GM10847 (cell line): Measurements from ENCODE around the gene SLC17A7.

Source experiments
- POLR2A ChIP-seq: IDR thresholded peaks from 2 replicates; pipeline ENCODE4 v1.6.1; 2011; ENCODE audit not compliant: insufficient read length; ENCODE audit errors: extremely low read depth

The SLC17A7 gene

DNA sequence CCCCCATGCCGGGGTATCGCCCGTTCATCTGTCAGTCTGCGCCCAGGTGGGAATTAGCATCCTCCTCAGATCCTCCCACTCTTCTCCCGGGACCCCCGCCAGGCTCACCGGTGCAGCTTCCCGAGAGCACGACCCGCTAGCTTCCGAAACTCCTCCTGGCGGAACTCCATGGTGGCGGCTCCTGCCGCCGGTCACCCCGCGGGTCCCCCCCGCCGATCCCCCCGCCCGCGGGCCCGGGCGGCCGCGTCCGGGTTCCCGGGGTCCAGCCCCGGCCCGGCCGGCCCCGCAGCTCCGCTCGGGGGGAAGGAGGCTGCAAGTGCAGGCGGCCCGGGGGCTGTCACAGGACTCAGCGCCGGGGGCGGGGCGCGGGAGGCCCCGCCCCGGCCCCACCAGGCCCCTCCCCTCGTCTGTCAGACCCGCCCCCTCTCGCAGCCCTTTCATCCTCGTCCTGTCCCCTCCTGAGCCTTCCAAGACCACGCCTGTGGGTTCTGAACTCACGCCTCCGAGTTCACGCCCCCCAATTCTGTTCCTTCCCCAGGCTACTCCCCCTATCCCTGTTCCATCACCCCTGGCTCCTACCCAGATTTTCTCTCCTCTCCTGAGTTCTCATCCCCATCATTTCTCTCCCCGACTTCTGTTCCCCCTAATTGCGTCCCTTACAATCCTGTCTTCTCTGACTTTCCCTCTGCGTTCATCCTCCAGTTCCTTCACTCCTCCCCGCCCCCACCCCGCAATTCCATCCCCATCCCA, at the start of gene SLC17A7:
Gene SLC17A7 (minus strand): TSS at position 318 of the 750 bp plus-strand sequence. CDS start 148 bp downstream, at position 170.
- no peak for TF ChIP-seq POLR2A

DNA sequence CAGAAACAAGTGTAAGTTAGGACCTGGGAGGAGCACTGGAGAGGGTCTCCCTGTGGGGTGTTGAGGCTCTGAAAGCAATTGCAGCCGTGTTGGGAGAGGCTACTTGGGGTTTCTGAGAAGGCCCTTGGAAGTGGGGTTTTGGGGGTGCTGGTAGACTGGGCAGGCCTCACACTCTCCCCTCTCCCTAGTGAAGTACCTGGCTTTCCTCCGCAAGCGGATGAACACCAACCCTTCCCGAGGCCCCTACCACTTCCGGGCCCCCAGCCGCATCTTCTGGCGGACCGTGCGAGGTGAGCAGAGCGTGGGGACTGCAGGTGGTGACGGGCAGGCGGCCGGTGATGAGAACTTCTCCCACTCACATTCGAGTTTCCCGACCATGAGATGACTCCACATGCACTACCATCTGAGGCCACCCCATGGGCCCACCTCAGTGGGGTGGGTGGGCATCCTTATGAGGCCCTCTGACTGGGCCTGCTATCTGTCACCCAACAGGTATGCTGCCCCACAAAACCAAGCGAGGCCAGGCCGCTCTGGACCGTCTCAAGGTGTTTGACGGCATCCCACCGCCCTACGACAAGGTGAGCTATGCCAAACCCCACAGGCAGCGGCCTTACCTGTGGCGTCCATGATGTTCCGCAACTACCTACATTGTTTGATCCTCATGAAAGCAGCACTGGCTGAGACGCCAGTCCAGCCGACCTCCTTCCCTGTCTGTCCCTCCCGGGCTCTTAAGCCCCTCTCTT, 49.1 kb upstream of the SLC17A7 start:
- TF ChIP-seq POLR2A = no peak

DNA sequence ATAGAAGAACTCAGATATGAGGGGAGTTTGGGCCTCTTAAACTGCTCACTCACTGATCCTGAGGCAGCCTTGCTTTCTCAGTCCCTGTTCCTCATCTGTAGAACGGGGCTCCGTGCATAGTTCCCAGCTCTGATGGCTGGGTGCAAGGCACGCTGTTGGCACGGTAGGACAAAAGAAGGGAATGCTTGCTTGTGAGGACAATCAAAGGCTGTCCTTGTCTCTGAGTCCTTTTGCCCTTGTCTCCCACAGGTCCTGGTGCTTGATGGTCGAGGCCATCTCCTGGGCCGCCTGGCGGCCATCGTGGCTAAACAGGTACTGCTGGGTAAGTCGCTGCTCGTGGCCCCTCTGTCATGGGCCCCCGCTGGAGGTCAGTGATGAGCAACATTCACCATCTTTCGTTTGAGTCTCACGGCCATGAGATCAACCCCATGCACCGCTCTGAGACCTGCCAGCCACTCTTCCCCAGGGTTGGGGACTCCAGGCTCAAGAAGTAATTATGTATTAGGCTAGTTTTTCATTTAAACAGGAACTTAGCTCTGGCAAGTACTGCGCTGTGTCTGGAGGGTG, 48.4 kb upstream of the SLC17A7 start:
- TF ChIP-seq POLR2A = no peak

DNA sequence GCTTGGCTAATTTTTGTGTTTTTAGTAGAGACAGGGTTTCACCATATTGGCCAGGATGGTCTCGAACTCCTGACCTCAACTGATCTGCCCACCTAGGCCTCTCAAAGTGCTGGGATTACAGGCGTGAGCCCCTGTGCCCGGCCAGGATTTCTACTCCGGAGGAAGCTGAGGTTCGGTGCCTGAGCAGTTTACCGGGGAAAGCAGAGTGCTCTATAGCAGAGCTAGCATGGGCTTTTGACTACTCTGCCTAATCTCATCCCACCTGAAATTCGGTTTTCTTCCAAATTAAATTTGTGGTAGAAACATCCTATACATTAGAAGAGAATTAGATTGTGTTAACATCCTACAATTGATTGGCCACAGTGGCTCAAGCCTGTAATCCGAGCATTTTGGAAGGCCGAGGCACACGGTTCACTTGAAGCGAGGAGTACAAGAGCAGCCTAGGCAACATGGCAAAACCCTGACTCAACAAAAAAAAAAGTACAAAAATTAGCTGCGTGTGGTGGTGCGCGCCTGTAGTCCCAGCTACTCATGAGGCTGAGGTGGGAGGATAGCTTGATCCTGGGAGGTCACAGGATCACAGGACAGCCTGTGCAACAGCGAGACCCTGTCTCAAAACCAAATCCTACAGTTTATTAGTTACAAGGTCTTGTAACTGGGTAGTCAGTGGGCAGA, 47.7 kb upstream of the SLC17A7 start:
- no peak for TF ChIP-seq POLR2A

DNA sequence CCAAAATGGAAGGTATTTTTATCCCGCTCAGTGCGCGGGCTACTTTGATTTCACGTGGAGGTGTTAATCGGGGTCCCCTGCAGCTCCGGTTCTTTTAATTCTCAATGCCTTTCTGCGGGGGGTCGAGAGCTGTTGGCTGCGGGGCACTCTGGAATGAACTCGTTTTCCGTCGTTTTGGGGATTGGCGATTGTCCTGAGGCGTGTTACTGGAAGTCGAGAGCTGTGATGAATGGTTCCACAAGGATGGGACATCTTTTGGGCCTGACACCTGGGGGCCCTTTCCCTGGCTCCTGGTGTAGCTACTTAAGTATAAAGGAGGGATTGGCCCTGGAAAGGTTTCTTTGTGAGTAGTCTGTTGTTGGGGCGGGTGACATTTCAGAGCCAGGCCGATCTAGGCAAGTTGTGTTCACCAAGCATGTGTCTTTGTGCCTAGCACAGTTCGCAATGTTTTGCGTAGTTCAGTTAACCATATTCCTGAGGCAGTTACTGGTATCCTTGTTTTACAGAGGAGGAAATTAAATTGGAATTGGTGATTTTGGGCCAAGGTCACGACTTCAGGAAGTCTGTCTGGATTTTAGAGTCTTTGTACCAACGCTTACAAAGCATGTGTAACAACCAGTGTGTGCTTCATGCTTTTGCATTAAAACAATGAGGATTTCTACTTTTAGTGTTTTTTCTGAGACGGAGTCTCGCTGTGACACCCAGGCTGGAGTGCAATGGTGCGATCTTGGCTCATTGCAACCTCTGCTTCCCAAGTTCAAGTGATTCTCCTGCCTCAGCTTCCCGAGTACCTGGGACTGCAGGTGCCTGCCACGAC, 46.9 kb upstream of the SLC17A7 start:
- no peak for TF ChIP-seq POLR2A

DNA sequence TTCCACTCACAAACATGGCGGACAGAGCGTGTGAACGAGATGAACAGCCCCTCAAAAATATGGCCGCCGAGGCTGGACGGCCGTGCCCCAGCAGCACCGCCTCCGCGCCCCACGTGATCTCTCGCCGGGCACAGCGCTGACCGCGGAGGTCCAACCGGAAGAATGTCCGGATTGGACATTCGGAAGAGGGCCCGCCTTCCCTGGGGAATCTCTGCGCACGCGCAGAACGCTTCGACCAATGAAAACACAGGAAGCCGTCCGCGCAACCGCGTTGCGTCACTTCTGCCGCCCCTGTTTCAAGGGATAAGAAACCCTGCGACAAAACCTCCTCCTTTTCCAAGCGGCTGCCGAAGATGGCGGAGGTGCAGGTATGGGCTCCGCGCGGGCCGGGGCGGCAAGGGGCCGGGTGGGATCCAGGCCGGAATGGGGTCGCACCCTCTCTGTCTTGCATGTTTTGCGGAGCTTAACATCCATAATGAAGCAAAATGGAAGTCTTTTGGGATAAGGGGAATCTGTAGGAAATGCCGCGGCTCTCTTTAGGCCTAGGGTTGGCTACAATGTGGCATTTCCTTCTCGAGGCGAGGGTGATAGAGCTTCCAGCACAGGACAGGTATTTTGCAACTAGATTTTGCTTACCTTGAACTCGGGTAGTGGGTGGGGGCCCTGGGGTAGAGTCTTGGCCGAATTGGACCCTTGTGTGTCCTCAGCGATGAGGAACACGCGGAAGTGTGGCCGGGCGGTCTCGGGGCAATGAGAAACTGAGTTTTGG, 46.1 kb upstream of the SLC17A7 start, which contains the start of gene RPL13A:
Gene RPL13A (plus strand): TSS at position 332 of the 769 bp plus-strand sequence. CDS start 22 bp downstream, at position 354.
- peak; percentile 99 for TF ChIP-seq POLR2A

DNA sequence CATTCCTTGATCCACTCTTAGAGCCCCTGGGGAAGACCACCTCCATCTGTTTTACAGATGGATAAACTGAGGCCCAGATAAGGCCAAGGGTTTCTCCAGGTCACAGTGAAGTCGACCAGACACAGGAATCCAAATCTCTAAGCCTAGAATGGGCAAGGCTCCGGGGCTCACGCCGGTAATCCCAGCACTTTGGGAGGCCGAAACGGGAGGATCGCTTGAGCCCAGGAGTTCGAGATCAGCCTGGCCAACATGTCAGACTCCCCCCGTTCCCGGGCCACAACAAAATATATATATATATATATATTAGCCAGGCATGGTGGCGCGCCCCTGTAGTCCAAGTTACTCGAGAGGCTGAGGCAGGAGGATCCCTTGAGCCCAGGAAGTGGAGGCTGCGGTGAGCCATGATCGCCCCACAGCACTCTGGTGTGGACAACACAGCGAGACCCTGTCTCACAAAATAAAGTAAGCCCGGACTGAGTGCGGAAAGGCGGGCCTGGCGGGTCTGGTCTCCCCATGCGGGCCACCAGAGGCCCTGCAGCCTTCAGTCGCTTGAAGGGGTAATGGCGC, 45.5 kb upstream of the SLC17A7 start:
- no peak for TF ChIP-seq POLR2A

DNA sequence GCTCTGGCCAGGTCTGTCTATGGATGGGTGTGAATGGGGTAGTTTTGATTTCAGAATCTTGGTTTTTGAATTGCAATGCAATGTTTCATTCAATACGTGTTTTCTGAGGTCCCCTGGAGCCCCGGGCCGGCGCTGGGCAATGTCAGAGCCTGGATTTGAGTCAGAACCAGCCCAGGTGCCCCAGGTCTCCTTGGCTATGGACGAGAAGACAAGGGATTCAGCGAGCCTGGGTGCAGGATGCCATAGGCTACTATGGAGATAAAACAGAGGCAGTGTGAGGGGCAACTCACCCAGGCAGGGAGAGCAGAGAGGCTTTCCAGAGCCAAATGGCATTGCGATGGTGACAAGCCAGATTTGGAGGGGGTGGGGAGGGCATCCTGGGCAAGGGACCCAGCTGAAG, 44.9 kb upstream of the SLC17A7 start:
- no peak for TF ChIP-seq POLR2A

DNA sequence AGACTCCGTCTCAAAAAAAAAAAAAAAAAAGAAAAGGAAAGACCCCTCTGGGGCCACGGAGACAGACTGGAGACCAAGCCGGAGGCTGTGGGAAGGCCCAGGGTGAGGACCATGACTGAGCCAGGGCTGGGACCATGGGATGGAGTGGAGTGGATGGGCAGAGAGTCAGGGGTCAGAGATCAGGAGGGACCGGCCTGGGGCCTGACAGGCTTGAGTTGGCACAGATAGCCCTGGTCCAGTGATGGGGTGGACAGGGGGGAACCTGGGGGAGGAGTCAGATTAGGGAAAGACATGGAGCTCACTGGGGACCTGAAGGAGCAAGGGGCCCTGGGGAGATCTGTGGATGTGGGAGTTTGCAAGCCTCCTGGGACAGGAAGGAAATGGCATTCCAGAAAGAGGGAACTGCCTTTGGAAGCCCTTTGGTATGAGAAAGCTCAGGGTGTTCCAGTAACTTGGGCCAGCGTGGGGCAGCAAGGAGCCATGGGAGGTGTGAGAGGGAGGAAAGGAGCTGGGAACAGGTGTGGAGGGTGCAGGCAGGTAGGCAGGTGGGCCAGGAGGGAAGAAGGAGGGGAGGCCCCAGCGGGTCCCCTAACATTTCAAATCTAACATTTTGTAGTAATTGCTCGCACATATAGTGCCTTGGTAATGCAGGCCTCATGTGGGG, 39.8 kb upstream of the SLC17A7 start:
- TF ChIP-seq POLR2A = no peak

DNA sequence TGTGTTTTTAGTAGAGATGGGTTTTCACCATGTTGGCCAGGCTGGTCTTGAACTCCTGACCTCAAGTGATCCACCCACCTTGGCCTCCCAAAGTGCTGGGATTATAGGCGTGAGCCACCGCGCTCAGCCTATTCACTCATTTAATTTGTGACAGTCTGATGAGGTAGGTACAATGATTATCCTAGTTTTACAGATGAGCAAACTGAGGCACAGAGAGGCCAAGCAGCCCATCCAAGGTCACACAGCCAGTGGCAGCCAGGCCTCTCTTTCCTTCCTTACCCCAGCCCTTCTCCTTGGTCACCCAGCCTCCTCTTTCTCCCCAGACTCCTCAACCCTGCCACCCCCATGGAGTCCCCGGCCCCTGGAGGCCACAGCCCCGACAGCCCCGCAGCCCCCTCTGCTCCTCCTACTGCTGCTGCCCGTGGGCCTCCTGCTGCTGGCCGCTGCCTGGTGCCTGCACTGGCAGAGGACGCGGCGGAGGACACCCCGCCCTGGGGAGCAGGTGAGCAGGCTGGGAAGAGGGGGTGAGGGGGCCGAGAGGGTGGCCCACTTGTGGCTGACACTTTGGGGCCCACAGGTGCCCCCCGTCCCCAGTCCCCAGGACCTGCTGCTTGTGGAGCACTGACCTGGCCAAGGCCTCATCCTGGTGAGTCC, 38.8 kb upstream of the SLC17A7 start:
- TF ChIP-seq POLR2A = no peak

DNA sequence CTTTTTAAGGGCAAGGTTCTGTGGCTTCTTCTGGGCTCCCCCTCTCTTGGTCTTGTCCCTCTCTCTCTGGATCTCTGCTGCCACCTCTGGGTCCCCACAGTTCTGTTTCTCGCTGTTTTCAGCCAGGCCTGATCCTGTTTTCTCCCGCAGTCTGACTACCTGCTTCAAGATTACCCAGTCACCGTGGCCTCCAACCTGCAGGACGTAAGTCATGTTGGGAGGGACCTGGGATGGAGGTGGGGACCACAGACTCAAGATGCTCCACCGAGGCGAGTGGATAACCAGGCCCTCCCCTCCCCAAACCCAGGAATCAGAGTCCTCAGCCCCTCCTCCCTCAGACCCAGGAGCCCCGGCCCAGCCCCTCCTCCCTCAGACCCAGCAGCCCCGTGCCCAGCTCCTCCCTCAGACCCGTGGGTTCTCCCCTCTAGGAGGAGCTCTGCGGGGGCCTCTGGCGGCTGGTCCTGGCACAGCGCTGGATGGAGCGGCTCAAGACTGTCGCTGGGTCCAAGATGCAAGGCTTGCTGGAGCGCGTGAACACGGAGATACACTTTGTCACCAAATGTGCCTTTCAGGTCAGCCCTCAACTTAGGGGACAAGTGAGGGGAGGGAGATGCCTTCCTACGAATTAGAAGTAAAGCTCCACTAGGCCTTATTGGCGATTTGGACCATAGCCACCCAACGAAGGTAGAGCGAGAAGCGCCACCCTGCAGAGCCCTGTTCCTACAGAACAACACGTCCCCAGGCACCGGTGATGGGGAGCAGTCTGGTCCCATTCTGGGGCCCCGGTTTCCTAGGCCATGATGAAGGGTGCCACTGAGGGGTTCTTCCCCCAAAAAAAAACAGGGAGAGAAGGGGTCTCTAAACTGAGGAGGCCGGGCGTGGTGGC, 34.9 kb upstream of the SLC17A7 start:
- TF ChIP-seq POLR2A = no peak
